DND-41 (cell line): ENCODE data around the gene SEMA6A.

Experiments
- EZH2 ChIP-seq: IDR thresholded peaks from 3 replicates; pipeline ENCODE4 v1.6.1; 2012; ENCODE audit warnings: borderline replicate concordance, low read depth, mild to moderate bottlenecking, moderate library complexity, low read length, inconsistent platforms; ENCODE audit not compliant: severe bottlenecking
- TF ChIP-seq, protein P1 (sequence below): IDR thresholded peaks from 2 replicates; pipeline ENCODE4 v1.5.1; 2012; ENCODE audit warnings: borderline replicate concordance, low read length, moderate library complexity, mild to moderate bottlenecking; ENCODE audit not compliant: poor library complexity, severe bottlenecking; ENCODE audit errors: extremely low read depth

DNA sequence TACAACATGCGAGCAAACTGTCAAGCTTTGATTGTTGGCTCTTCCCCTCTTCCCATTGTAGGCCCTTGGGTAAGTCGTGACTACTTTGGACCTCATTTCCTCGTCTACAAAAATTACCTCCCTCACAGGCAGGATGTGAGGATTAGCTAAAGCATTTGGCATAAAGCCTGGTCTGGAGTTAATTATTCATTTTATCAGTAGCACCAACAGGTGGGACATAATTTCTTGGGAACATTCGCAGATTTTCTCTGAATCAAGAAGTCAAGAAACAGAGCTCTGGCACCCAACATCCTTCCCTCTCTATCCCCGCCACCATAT is 39.9 kb upstream of the SEMA6A start:
- TF ChIP-seq EZH2: no peak
- TF ChIP-seq, protein P1, sequence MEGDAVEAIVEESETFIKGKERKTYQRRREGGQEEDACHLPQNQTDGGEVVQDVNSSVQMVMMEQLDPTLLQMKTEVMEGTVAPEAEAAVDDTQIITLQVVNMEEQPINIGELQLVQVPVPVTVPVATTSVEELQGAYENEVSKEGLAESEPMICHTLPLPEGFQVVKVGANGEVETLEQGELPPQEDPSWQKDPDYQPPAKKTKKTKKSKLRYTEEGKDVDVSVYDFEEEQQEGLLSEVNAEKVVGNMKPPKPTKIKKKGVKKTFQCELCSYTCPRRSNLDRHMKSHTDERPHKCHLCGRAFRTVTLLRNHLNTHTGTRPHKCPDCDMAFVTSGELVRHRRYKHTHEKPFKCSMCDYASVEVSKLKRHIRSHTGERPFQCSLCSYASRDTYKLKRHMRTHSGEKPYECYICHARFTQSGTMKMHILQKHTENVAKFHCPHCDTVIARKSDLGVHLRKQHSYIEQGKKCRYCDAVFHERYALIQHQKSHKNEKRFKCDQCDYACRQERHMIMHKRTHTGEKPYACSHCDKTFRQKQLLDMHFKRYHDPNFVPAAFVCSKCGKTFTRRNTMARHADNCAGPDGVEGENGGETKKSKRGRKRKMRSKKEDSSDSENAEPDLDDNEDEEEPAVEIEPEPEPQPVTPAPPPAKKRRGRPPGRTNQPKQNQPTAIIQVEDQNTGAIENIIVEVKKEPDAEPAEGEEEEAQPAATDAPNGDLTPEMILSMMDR: no peak
